Measurements from ENCODE around the gene GIGYF2. TPM values are rescaled to one million over a fixed set of nuclear protein-coding genes. Genes with fewer than 3 reads are reported as not detected.

Gene GIGYF2
- polyA plus RNA-seq, 1 donor (not counting 4 experiments of a cell fraction or from before 2014, with no cell fraction given): 35.5 TPM

- FAIRE-seq: no peak
- Histone ChIP-seq H3K27me3 (ENCODE audit: control insufficient read depth, extremely low read depth, insufficient read depth, low read length) (peaks cover 5% of the 10 kb centered on the region), H3K4me1 (ENCODE audit: control insufficient read depth, extremely low read depth, insufficient read depth, low read length) (no peaks in the 10 kb centered on the region), H2AFZ (ENCODE audit: control insufficient read depth, low read length) (no peak overlapping the region), H3K9ac (ENCODE audit: control insufficient read depth, extremely low read depth, insufficient read depth, low read length) (no peak overlapping the region), H3K36me3 (ENCODE audit: control insufficient read depth in 2 of 2, extremely low read depth in 1 of 2, insufficient read depth in 2 of 2, low read length in 2 of 2) (no peaks in the 10 kb centered on the region), H3K4me3 (ENCODE audit: control insufficient read depth in 2 of 3, extremely low read depth in 1 of 3, insufficient read depth in 2 of 3, low read depth in 1 of 3, low read length in 3 of 3) (no peak overlapping the region), H4K20me1 (ENCODE audit: control insufficient read depth, extremely low read depth, insufficient read depth, low read length) (no peaks in the 10 kb centered on the region), H3K9me1 (ENCODE audit: control insufficient read depth, extremely low read depth, insufficient read depth, low read length) (no peaks in the 10 kb centered on the region), H3K27ac (ENCODE audit: control insufficient read depth, insufficient read depth, low read length) (no peak overlapping the region), H3K79me2 (ENCODE audit: control insufficient read depth, insufficient read depth, low read length) (no peaks in the 10 kb centered on the region), H3K4me2 (ENCODE audit: control insufficient read depth, extremely low read depth, insufficient read depth, low read depth, low read length) (no peak overlapping the region), H3K9me3 (ENCODE audit: control insufficient read depth, low read depth, low read length) (no peaks in the 10 kb centered on the region)
- DNase-seq (ENCODE audit: low read depth, low spot score): no peak
- TF ChIP-seq, protein P1, sequence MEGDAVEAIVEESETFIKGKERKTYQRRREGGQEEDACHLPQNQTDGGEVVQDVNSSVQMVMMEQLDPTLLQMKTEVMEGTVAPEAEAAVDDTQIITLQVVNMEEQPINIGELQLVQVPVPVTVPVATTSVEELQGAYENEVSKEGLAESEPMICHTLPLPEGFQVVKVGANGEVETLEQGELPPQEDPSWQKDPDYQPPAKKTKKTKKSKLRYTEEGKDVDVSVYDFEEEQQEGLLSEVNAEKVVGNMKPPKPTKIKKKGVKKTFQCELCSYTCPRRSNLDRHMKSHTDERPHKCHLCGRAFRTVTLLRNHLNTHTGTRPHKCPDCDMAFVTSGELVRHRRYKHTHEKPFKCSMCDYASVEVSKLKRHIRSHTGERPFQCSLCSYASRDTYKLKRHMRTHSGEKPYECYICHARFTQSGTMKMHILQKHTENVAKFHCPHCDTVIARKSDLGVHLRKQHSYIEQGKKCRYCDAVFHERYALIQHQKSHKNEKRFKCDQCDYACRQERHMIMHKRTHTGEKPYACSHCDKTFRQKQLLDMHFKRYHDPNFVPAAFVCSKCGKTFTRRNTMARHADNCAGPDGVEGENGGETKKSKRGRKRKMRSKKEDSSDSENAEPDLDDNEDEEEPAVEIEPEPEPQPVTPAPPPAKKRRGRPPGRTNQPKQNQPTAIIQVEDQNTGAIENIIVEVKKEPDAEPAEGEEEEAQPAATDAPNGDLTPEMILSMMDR (optimal IDR thresholded peaks at IDR 0.05 in 1 of 3, IDR thresholded peaks at IDR 0.05 in 1 of 3, conservative IDR thresholded peaks at IDR 0.05 in 1 of 3; ENCODE audit: extremely low read depth in 1 of 3, insufficient read depth in 2 of 3, low read length in 3 of 3): no peak
- no peak for TF ChIP-seq EZH2 (IDR thresholded peaks at IDR 0.05; ENCODE audit: low read length)
- dilution Hi-C loops (cut with MboI; ENCODE audit: extremely low pct_ligation_motif_present, low sequenced_read_pairs): no loop called here
Observed at GRCh38 chr2:232885264-232885961, 188.3 kb downstream of the GIGYF2 start.

GRCh38 chr2:232886176-232886575, 189.0 kb downstream of the GIGYF2 start:
- Histone ChIP-seq H3K4me1 (ENCODE audit: control insufficient read depth, extremely low read depth, insufficient read depth, low read length) (peaks cover 1% of the 10 kb centered on the region), H3K9me1 (ENCODE audit: control insufficient read depth, extremely low read depth, insufficient read depth, low read length) (no peaks in the 10 kb centered on the region), H3K4me3 (ENCODE audit: control insufficient read depth in 2 of 3, extremely low read depth in 1 of 3, insufficient read depth in 2 of 3, low read depth in 1 of 3, low read length in 3 of 3) (no peak overlapping the region), H3K27me3 (ENCODE audit: control insufficient read depth, extremely low read depth, insufficient read depth, low read length) (peaks cover 5% of the 10 kb centered on the region), H3K36me3 (ENCODE audit: control insufficient read depth in 2 of 2, extremely low read depth in 1 of 2, insufficient read depth in 2 of 2, low read length in 2 of 2) (no peaks in the 10 kb centered on the region), H3K27ac (ENCODE audit: control insufficient read depth, insufficient read depth, low read length) (no peak overlapping the region), H2AFZ (ENCODE audit: control insufficient read depth, low read length) (no peak overlapping the region), H3K9ac (ENCODE audit: control insufficient read depth, extremely low read depth, insufficient read depth, low read length) (no peak overlapping the region), H3K9me3 (ENCODE audit: control insufficient read depth, low read depth, low read length) (no peaks in the 10 kb centered on the region), H4K20me1 (ENCODE audit: control insufficient read depth, extremely low read depth, insufficient read depth, low read length) (no peaks in the 10 kb centered on the region), H3K79me2 (ENCODE audit: control insufficient read depth, insufficient read depth, low read length) (no peaks in the 10 kb centered on the region), H3K4me2 (ENCODE audit: control insufficient read depth, extremely low read depth, insufficient read depth, low read depth, low read length) (no peak overlapping the region)
- DNase-seq (ENCODE audit: low read depth, low spot score) (no peak), FAIRE-seq (no peak)
- dilution Hi-C loops (cut with MboI; ENCODE audit: extremely low pct_ligation_motif_present, low sequenced_read_pairs): no loop called here
- TF ChIP-seq, protein P1 (optimal IDR thresholded peaks at IDR 0.05 in 1 of 3, IDR thresholded peaks at IDR 0.05 in 1 of 3, conservative IDR thresholded peaks at IDR 0.05 in 1 of 3; ENCODE audit: extremely low read depth in 1 of 3, insufficient read depth in 2 of 3, low read length in 3 of 3): no peak
- TF ChIP-seq EZH2 (IDR thresholded peaks at IDR 0.05; ENCODE audit: low read length): no peak
